Measurements from ENCODE around the gene BIRC2.

GRCh38 chr11:102367364-102367763 is 20.4 kb downstream of the BIRC2 start:
- no peak for TF ChIP-seq EZH2 (IDR thresholded peaks at IDR 0.05; ENCODE audit: low read length)
- TF ChIP-seq, protein P1, sequence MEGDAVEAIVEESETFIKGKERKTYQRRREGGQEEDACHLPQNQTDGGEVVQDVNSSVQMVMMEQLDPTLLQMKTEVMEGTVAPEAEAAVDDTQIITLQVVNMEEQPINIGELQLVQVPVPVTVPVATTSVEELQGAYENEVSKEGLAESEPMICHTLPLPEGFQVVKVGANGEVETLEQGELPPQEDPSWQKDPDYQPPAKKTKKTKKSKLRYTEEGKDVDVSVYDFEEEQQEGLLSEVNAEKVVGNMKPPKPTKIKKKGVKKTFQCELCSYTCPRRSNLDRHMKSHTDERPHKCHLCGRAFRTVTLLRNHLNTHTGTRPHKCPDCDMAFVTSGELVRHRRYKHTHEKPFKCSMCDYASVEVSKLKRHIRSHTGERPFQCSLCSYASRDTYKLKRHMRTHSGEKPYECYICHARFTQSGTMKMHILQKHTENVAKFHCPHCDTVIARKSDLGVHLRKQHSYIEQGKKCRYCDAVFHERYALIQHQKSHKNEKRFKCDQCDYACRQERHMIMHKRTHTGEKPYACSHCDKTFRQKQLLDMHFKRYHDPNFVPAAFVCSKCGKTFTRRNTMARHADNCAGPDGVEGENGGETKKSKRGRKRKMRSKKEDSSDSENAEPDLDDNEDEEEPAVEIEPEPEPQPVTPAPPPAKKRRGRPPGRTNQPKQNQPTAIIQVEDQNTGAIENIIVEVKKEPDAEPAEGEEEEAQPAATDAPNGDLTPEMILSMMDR (optimal IDR thresholded peaks at IDR 0.05 in 1 of 3, IDR thresholded peaks at IDR 0.05 in 1 of 3, conservative IDR thresholded peaks at IDR 0.05 in 1 of 3; ENCODE audit: extremely low read depth in 1 of 3, insufficient read depth in 2 of 3, low read length in 3 of 3), result no peak
